Fibroblast of skin of left quadriceps (primary cell): ENCODE measurements around the gene GLB1L3.
"Not testable (repeated sequence)": the region's sequence is repeated elsewhere in the genome, so short reads cannot be mapped to it uniquely, and the experiment has no call there.

Experiments used
- DNase-seq, 2 experiments: peaks; one replicate each; pipeline ENCODE4 v3.0.0-alpha.2; 2013; ENCODE audit warnings: low read depth in 2 of 2

Gene GLB1L3

GRCh38 chr11:134250675-134251074 lies 25.5 kb upstream of the GLB1L3 start:
- DNase-seq: no peak

GRCh38 chr11:134252346-134253187 lies 23.6 kb upstream of the GLB1L3 start:
- no peak for DNase-seq

GRCh38 chr11:134253188-134253993 lies 22.8 kb upstream of the GLB1L3 start, which contains the start of the genes ACAD8 and THYN1:
Gene ACAD8 (plus strand): TSS chr11:134253568. CDS start chr11:134253601, 33 bp downstream.
Gene THYN1 (minus strand): TSS chr11:134253352. CDS start chr11:134252882, 470 bp downstream.
- peak; percentile 92 for DNase-seq

- no peak for DNase-seq
Measured at GRCh38 chr11:134254433-134255183, 21.6 kb upstream of the GLB1L3 start.

- not testable (repeated sequence) for DNase-seq
Measured at GRCh38 chr11:134255184-134255561, 21.0 kb upstream of the GLB1L3 start.

GRCh38 chr11:134257101-134257500 lies 19.1 kb upstream of the GLB1L3 start:
- no peak for DNase-seq

GRCh38 chr11:134258577-134258976 lies 17.6 kb upstream of the GLB1L3 start:
- DNase-seq: no peak

GRCh38 chr11:134260503-134260902 lies 15.7 kb upstream of the GLB1L3 start:
- no peak for DNase-seq

- no peak for DNase-seq
Measured at GRCh38 chr11:134260983-134261382, 15.2 kb upstream of the GLB1L3 start.

GRCh38 chr11:134261626-134262488 lies 14.3 kb upstream of the GLB1L3 start:
- DNase-seq: no peak

- no peak for DNase-seq
Measured at GRCh38 chr11:134264966-134265764, 11.0 kb upstream of the GLB1L3 start.

GRCh38 chr11:134266440-134266839 lies 9.7 kb upstream of the GLB1L3 start:
- no peak for DNase-seq

- peak; percentile 58 to 72 for DNase-seq
Measured at GRCh38 chr11:134266841-134267251, 9.3 kb upstream of the GLB1L3 start.

- DNase-seq: no peak
Measured at GRCh38 chr11:134267461-134267860, 8.7 kb upstream of the GLB1L3 start.

- no peak for DNase-seq
Measured at GRCh38 chr11:134267966-134268365, 8.2 kb upstream of the GLB1L3 start.

- DNase-seq: no peak
Measured at GRCh38 chr11:134270250-134270714, 5.9 kb upstream of the GLB1L3 start.

- no peak for DNase-seq
Measured at GRCh38 chr11:134271978-134272377, 4.2 kb upstream of the GLB1L3 start.

GRCh38 chr11:134272381-134273316 lies 3.5 kb upstream of the GLB1L3 start:
- no peak for DNase-seq

- DNase-seq: no peak
Measured at GRCh38 chr11:134273317-134273712, 2.9 kb upstream of the GLB1L3 start.
